GM19351 (cell line): ENCODE data around the gene LRIT2.
A peak's percentile ranks its signal among the peaks of the same experiment; 100 is the strongest.

Source experiments
- ATAC-seq: cut with Tn5 transposase; IDR thresholded peaks from one replicate; pipeline ENCODE4 v1.9.1; 2021; ENCODE audit warnings: mild to moderate bottlenecking, moderate library complexity; ENCODE audit not compliant: unreplicated experiment

LRIT2 gene

GRCh38 chr10:84243759-84244158, 18.4 kb upstream of the LRIT2 start:
- ATAC-seq: no peak

DNA sequence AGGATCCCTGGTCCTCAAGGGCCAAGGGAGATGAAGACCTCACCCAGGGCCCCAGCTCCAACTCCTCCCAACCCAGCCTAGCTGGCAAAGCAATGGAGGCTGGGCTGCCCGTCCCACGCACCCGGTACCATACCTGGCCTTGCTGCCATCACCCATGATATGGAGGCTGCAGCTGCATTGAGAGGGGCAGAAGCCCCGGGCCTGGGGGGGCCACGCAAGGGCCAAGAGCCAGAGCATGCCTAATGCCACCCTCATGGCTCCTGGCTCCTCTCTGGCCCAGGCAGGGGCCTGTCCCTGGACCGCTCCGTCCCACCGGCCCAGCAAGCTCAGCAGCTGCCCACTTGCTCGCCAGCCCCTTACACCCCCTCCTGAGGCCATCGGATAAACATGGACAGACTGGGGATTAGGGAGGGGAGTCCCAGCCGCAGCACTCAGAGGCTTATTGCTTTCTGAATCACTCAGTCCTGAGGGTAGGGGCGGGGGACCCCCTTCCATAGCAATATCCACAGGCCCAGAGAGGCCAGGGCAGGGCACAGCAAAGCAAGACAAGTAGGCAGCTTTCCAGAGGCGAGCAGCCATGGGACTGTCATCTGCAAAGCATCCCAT, 15.9 kb upstream of the LRIT2 start, which contains the start of gene LRIT1:
TSS of gene LRIT1 (minus strand) at position 362 of the 606 bp plus-strand sequence. CDS start at position 255, 107 bp downstream.
- ATAC-seq: no peak

GRCh38 chr10:84238909-84239308, 13.6 kb upstream of the LRIT2 start:
- no peak for ATAC-seq

GRCh38 chr10:84237199-84238051, 12.1 kb upstream of the LRIT2 start:
- no peak for ATAC-seq

- no peak for ATAC-seq
Measured at GRCh38 chr10:84236807-84237198, 11.5 kb upstream of the LRIT2 start.

GRCh38 chr10:84235096-84235495, 9.8 kb upstream of the LRIT2 start:
- ATAC-seq: no peak

GRCh38 chr10:84234479-84234878, 9.1 kb upstream of the LRIT2 start:
- ATAC-seq: no peak

DNA sequence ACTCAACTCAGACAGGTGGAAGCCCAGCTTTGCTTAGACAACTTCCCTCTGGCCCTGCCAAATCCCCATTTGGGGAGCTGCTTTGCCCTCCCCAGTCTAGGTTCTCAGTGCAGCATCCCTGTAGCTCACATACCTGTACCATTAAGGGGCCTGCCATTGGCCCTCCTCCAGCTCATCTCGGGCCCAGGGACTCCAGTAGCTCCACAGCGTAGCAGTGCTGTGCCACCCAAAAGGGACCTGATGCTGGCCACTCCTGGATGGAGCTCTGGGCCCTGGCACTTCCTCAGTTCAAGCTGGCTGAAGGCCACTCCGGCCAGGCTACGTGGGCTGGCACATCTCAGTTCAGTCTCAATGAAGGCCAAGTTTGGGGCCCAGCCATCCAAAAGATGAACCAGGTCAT, 8.6 kb upstream of the LRIT2 start:
- no peak for ATAC-seq

GRCh38 chr10:84232376-84232775, 7.0 kb upstream of the LRIT2 start:
- no peak for ATAC-seq

DNA sequence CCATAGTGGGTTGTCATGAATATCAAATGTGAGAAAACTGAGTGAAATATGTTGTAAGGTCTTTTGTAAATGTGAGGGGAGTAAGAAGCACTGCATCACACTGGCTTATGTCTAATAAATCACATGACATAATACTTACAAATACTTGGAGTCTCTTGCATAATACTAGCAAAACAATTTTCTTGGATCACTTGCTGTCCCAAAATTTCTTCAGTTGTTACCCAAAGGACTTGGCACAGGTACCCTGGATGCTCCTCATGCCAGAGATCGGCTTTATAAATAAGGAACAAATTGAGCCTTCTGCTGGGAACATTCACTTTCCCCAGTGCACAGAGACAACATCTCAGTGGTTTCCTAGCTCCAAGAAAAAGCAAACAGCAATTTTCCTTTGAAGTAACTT, 5.0 kb upstream of the LRIT2 start:
- no peak for ATAC-seq

DNA sequence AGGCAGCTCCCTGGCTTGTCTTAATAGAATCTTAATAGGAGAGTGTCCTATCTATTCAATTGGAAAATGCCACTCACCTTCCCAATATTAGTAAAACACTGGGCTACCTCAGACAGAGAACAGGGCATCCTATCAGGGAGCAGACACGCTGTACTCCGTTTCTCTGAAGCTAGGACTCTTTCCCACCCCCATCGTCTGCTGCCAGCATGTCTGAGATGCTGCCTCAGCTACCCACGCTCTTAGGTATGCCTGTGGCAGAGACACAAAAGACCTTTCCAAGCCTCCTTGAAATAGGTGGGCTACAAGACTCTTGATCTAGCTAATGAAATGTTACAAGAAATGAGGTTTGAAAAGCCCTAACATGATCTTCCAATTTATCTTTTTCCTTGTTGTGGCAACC, 2.5 kb upstream of the LRIT2 start:
- no peak for ATAC-seq

- no peak for ATAC-seq
Measured at GRCh38 chr10:84226616-84227015, 1.3 kb upstream of the LRIT2 start.

DNA sequence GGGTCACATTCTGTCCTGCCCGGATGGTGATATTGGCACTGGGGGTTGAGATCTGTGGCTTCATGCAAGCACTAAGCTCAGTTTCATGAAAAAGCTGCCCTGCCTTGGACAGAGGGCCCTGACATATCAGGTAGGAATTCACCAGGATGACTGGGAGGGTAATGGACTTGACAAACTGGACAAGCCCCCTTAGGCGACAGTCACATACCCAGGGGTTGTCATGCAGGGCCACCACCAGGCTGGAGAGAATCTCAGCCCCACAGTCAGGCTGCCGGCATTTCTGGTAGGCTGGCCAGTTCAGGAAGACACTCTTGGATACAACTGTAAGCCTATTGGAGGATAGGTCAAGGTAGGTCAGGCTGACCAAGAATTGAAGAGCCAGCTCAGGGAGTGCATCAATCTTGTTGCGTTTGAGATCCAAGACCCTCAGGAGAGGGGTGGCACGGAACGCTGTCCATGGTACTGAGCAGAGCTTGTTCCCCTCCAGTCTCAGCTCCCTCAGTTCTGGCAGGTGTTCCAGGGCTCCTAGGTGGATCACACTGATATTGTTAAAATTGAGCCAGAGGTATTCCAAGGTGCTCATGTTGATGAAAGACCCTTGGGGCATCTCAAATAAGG, 824 bp downstream of the LRIT2 start:
- no peak for ATAC-seq

DNA sequence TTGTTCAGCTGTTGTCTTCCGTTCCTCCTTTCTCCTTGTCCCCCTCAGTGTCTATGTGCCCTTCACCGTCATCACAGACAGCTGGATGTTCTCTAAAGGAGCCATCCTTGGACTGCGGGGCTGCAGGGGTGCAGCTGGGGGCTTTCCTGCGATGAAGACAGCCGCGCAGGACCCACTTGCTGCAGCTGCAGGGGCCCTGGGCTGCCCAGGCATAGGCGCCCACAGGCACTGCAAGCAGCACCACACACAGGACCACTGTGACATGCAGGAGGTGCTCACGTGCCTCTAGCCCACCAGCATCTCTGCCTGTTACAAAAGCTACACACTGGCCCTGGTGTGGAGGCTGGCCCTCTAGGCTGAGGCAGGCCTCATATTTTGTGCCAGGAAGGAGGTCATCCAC, 3.4 kb downstream of the LRIT2 start:
- ATAC-seq: no peak

DNA sequence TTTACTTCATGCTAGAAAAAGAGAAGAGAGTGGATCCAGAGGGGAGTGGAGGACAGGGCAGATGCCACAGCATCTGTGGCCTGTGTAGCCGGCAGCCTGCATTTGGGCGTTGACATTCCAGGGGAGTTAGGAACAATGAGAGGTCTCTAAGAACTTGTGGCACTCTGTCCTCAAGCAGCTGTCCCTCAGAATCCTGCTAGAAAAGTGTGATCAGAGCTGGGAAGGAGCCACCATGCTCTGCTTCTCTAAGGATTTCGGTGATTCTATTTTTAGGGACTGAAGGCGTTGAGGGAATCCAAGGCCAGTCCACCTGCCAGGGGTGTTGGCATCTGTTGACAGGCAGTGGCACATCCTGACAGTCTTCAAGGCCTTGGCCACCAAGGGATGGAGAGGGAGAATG, 7.6 kb downstream of the LRIT2 start:
- ATAC-seq: no peak

- no peak for ATAC-seq
Measured at GRCh38 chr10:84216834-84217233, 8.5 kb downstream of the LRIT2 start.

- peak; percentile 95 for ATAC-seq
Measured at GRCh38 chr10:84214612-84215235, 10.6 kb downstream of the LRIT2 start.

GRCh38 chr10:84214046-84214572, 11.2 kb downstream of the LRIT2 start:
- ATAC-seq: no peak

DNA sequence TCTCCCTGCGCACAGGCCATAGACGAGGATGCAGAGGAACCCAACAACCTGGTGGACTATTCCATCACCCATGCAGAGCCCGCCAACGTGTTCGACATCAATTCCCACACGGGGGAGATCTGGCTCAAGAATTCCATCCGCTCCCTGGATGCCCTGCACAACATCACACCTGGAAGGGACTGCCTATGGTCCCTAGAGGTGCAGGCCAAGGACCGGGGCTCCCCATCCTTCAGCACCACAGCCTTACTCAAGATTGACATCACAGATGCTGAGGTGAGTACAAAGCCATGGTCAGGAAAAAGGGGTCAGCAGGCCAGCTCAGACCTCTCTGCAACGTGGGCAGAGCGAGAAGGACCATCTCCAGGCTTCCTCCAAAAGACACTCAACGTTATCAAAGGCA, 12.3 kb downstream of the LRIT2 start:
- no peak for ATAC-seq

GRCh38 chr10:84212014-84212413, 13.3 kb downstream of the LRIT2 start:
- ATAC-seq: no peak

DNA sequence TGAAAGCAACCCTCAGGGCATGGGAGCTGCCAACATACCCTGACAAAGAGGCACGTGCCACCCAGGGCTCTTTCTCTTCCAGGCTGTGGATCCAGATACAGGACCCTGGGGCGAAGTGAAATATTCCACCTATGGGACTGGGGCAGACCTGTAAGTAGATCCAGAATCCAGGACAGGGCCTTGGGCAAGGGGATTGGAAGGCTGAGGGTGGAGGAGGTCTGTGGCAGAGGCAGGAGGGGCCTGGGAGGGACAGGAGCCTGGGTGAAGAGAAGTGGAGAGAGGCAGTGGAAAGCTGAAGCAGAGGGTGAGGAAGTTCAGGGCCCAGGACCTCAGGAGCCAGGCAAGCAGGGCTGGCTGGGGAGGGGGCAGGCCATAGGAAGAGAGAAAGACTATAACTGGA, 13.8 kb downstream of the LRIT2 start:
- ATAC-seq: no peak
